Suprapubic skin (tissue), 4 donors: ENCODE results near the gene PHACTR2. TPM values are rescaled to one million over a fixed set of nuclear protein-coding genes. Genes with fewer than 3 reads are reported as not detected.

ENCODE experiments used
- DNase-seq, 2 donors: peaks; one replicate each; pipeline ENCODE4 v3.0.0-alpha.2; 2019; ENCODE audit warnings: low spot score in 2 of 2
- H3K27ac ChIP-seq: fragments of 200-600 bp; sonication (generic); one replicate; pipeline ENCODE4 v1.5.1; 2019
- H3K27me3 ChIP-seq: fragments of 200-600 bp; sonication (generic); one replicate; pipeline ENCODE4 v1.5.1; 2019
- H3K36me3 ChIP-seq: fragments of 200-600 bp; sonication (generic); one replicate; pipeline ENCODE4 v1.5.1; 2019
- H3K4me1 ChIP-seq: fragments of 200-600 bp; sonication (generic); one replicate; pipeline ENCODE4 v1.5.1; 2019
- H3K4me3 ChIP-seq: fragments of 200-600 bp; sonication (generic); one replicate; pipeline ENCODE4 v1.5.1; 2019; ENCODE audit warnings: mild to moderate bottlenecking
- H3K9me3 ChIP-seq: fragments of 200-600 bp; sonication (generic); one replicate; pipeline ENCODE4 v1.5.1; 2019
- EP300 ChIP-seq: sonication (generic); formaldehyde crosslinking; IDR thresholded peaks from one replicate; pipeline ENCODE4 v1.6.1; 2017; ENCODE audit warnings: antibody characterized with exemption
- POLR2A ChIP-seq, 2 donors: fragments of 450-650 bp; IDR thresholded peaks; one replicate each; pipeline ENCODE4 v1.6.1; 2017; ENCODE audit warnings: antibody characterized with exemption in 2 of 2, mild to moderate bottlenecking in 2 of 2, moderate library complexity in 2 of 2
- POLR2AphosphoS5 ChIP-seq, 3 donors: sonication (generic); formaldehyde crosslinking; IDR thresholded peaks; one replicate each; pipeline ENCODE4 v1.6.1; 2017; ENCODE audit warnings: antibody characterized with exemption in 3 of 3
- WGBS: methylation state at CpG from one replicate; pipeline ENCODE4 v1.1.5; 2018; 5-methylcytosine and 5-hydroxymethylcytosine counted together
- total RNA-seq, 4 donors: library from RNA; depleted of rRNA; stranded (reverse); fragments of >200 nt; gene quantifications; one replicate each; pipeline ENCODE4 v1.1.0, GENCODE V29; 2016
- TF ChIP-seq, protein P1 (sequence below), 2 donors: fragments of 200-600 bp in 1 of 2; fragments of 450-650 bp in 1 of 2; sonication (generic) in 1 of 2; IDR thresholded peaks; one replicate each; pipeline ENCODE4 v1.5.1; 2016 to 2019; ENCODE audit warnings: antibody characterized with exemption in 2 of 2, mild to moderate bottlenecking in 1 of 2, moderate library complexity in 1 of 2

The PHACTR2 gene
- total RNA-seq, 4 donors from 2014 or later = 11.9 to 31.5 (median 20.9) TPM

DNA sequence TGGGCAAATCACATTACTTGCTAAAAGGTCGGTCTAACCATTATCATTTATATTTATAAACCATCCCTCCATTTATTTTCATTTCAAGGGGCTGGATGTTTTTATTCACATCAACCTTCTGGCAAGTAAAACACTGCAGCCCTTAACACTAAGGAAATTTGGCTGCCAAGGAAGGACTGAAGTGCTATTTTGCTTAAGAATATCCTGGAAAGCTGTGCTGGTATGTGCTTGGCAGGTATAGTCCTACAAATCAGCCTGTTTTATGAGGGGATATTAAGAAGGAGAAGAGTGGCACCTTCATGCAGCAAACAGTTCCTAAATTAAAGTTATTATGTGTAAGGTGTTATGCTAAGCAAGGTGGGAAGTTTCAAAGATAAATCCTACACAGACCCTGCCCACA, 9.8 kb downstream of the PHACTR2 start:
- TF ChIP-seq, protein P1, sequence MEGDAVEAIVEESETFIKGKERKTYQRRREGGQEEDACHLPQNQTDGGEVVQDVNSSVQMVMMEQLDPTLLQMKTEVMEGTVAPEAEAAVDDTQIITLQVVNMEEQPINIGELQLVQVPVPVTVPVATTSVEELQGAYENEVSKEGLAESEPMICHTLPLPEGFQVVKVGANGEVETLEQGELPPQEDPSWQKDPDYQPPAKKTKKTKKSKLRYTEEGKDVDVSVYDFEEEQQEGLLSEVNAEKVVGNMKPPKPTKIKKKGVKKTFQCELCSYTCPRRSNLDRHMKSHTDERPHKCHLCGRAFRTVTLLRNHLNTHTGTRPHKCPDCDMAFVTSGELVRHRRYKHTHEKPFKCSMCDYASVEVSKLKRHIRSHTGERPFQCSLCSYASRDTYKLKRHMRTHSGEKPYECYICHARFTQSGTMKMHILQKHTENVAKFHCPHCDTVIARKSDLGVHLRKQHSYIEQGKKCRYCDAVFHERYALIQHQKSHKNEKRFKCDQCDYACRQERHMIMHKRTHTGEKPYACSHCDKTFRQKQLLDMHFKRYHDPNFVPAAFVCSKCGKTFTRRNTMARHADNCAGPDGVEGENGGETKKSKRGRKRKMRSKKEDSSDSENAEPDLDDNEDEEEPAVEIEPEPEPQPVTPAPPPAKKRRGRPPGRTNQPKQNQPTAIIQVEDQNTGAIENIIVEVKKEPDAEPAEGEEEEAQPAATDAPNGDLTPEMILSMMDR (IDR thresholded peaks at IDR 0.05) = no peak
- TF ChIP-seq EP300 (no peak), POLR2A (IDR thresholded peaks at IDR 0.05) (no peak), POLR2AphosphoS5 (IDR thresholded peaks at IDR 0.05) (no peak)
- WGBS = 79% methylated on average over 1 of the region's 1 CpG
- Histone ChIP-seq H3K4me3 (no peak overlapping the region), H3K27me3 (no peaks in the 10 kb centered on the region), H3K36me3 (no peaks in the 10 kb centered on the region), H3K27ac (no peak overlapping the region), H3K9me3 (no peaks in the 10 kb centered on the region), H3K4me1 (peaks cover 5% of the 10 kb centered on the region)
- DNase-seq = no peak

DNA sequence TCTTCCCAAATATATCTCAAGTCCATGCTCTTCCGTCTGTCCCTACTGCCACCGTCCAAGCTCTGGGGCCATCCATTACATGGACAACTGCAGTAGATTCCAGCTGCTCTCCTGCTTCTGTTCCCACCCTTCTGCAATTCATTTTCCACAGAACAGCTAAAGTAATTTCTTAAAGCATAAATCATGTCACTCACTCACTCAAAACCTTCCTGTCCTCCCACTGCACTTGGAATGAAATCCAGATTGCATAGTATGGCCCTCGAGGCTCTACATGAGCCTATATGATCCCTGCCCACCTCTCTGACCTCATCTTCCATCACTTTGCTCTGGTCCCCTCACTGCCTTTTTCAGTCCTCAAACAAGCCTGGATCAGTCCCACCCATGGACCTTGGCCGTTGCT, 10.9 kb downstream of the PHACTR2 start:
- peaks cover 5% of the 10 kb centered on the region for H3K4me1 ChIP-seq
- no peak overlapping the region for H3K27ac ChIP-seq
- no peaks in the 10 kb centered on the region for H3K36me3 ChIP-seq
- H3K27me3 ChIP-seq = no peaks in the 10 kb centered on the region
- WGBS = 81% methylated on average over 4 of the region's 4 CpGs
- H3K4me3 ChIP-seq = no peak overlapping the region
- TF ChIP-seq, protein P1 (IDR thresholded peaks at IDR 0.05) = no peak
- no peak for DNase-seq
- no peaks in the 10 kb centered on the region for H3K9me3 ChIP-seq

DNA sequence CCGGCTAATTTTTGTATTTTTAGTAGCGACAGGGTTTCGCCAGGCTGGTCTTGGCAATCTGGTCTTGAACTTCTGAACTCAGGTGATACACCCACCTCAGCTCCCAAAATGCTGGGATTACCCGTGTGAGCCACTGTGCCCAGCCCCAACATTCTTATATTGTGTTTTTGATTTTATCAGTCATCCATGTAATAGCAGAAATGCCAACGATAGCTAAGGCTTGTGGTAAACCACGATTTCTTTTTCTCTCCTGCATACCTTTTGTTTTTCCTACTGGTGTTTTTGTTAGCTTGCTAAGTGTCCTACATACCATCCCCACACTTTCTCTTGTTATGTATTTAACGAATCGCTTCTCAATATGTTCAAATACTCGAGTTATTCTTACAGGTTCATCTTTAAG, 12.1 kb downstream of the PHACTR2 start:
- Histone ChIP-seq H3K4me3 (no peak overlapping the region), H3K36me3 (no peaks in the 10 kb centered on the region), H3K27ac (no peak overlapping the region), H3K9me3 (no peaks in the 10 kb centered on the region), H3K27me3 (no peaks in the 10 kb centered on the region), H3K4me1 (peaks cover 7% of the 10 kb centered on the region)
- 82% methylated on average over 9 of the region's 9 CpGs for WGBS
- no peak for DNase-seq
- TF ChIP-seq, protein P1 (IDR thresholded peaks at IDR 0.05) = no peak
- TF ChIP-seq POLR2A (IDR thresholded peaks at IDR 0.05) (no peak), EP300 (no peak), POLR2AphosphoS5 (IDR thresholded peaks at IDR 0.05) (no peak)

DNA sequence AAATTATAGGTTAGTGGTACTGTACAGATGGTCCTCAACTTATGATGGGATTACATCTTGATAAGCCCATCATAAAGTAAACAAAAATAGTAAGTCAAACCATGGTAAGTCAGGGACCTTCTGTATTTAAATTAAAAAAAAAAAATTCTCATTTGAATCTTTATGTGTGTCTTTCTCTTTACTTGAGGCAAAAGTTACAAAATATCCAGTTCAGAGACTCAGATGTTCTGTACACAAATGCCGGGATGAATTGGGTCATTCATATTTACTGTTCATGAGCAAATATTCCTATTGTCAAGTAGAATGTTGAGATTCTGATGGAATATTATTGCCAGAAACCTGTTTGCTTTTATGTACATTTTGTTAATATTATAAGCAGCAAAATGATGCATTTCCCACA, 13.4 kb downstream of the PHACTR2 start:
- no peaks in the 10 kb centered on the region for H3K36me3 ChIP-seq
- no peaks in the 10 kb centered on the region for H3K27me3 ChIP-seq
- TF ChIP-seq POLR2A (IDR thresholded peaks at IDR 0.05) (no peak), POLR2AphosphoS5 (IDR thresholded peaks at IDR 0.05) (no peak), EP300 (no peak)
- TF ChIP-seq, protein P1 (IDR thresholded peaks at IDR 0.05) = no peak
- DNase-seq = no peak
- peaks cover 18% of the 10 kb centered on the region for H3K4me1 ChIP-seq
- H3K27ac ChIP-seq = no peak overlapping the region
- no peaks in the 10 kb centered on the region for H3K9me3 ChIP-seq
- WGBS = 93% methylated on average over 1 of the region's 1 CpG
- H3K4me3 ChIP-seq = no peak overlapping the region

DNA sequence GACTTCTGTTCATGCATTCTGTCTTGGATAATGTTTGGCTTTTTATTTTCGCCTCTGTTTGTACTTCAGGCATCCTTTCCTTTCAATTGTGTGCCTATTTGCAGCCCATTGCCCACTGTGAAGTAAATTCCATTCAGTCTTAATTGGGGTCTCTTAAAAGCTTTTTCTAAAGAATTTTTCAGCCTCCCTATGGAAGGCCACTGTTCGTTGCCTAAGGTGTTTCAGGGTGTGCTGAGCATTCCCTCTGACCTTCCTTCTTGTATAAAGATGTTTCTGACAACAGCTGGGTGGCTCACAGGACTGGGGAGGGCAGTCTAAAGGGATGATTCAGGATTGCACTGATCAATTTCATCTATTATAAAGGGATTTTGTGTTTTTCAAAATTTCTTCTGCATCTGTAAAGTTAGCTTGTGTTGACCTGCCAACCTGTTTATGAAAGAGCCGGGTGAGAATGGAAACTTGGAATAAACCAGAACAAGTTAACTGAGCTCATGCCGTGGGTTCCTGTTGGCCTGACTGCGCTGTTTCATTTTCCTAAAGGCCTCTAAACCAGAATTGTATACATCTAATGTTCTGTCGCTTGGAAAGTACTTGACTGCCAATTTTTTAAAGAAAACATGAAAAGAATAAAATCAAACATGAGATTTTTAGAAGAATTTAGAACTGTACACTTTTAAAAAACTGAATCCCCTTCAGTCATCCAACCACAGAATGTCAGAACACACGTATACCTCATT, 14.3 kb downstream of the PHACTR2 start:
- no peak overlapping the region for H3K27ac ChIP-seq
- H3K9me3 ChIP-seq = no peaks in the 10 kb centered on the region
- WGBS = 83% methylated on average over 7 of the region's 7 CpGs
- no peaks in the 10 kb centered on the region for H3K36me3 ChIP-seq
- no peaks in the 10 kb centered on the region for H3K27me3 ChIP-seq
- no peak overlapping the region for H3K4me3 ChIP-seq
- TF ChIP-seq, protein P1 (IDR thresholded peaks at IDR 0.05) = no peak
- TF ChIP-seq POLR2AphosphoS5 (IDR thresholded peaks at IDR 0.05) = no peak
- TF ChIP-seq EP300 = no peak
- TF ChIP-seq POLR2A (IDR thresholded peaks at IDR 0.05) = no peak
- DNase-seq = no peak
- H3K4me1 ChIP-seq = peaks cover 23% of the 10 kb centered on the region
